PFSK-1 (cell line): ENCODE data around the gene SLC8A3.

ENCODE experiments used
- POLR2AphosphoS5 ChIP-seq: IDR thresholded peaks from 2 replicates; pipeline ENCODE4 v1.6.1; 2012; ENCODE audit warnings: low read depth, mild to moderate bottlenecking, control low read depth, low read length, moderate library complexity
- SIN3A ChIP-seq: IDR thresholded peaks from 2 replicates; pipeline ENCODE4 v1.6.1; 2012; ENCODE audit warnings: mild to moderate bottlenecking, low read length, moderate library complexity, borderline replicate concordance; ENCODE audit not compliant: insufficient read depth
- TF ChIP-seq, protein P1 (sequence below), 2 experiments: IDR thresholded peaks; 2 replicates each; pipeline versions ENCODE4 v1.6.1 to v1.8.0; 2011 to 2012; ENCODE audit warnings: low read depth in 2 of 2, low read length in 2 of 2, control low read depth in 1 of 2, inconsistent platforms in 1 of 2, mild to moderate bottlenecking in 1 of 2, moderate library complexity in 1 of 2; ENCODE audit not compliant: insufficient read depth in 1 of 2

DNA sequence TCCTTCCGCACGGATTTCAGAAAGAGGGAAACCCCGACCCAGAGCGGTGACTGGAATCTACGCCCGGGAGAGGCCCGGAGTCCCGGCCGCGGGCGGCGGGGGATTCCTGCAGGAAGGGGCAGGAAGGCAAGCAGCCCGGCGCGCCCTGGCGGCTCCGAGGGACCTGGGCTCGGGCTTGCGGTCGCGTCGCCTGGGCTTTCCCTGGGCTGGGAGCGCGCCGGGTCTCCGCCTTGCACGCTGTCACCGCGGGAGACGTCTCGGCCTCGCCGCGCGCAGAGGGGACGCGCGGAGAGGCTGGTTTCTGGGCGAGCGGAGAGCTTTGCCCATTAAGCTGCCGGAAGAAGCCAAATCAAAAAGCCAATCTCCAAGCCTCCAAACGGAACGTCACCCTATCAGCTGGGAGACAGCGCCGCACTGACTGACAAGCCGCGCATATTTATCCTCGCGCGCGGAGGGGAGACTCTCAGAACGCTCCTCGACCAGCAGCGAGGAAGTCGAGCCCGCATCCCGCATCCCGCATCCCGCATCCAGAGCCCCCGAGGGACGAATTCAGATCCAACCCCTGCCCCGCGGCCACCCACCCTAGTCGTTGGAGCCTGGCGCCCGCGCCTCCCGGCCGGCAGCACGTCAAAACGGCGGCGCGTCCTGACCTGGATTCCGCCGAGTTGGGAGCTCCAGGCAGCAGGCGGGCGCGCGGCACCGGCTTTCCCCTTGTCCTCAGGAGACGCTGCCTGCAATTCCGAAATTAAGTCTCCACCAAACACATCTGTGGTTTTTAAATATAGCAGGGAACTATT, at the start of gene SLC8A3:
- TF ChIP-seq POLR2AphosphoS5 (no peak), SIN3A (no peak)
- TF ChIP-seq, protein P1, sequence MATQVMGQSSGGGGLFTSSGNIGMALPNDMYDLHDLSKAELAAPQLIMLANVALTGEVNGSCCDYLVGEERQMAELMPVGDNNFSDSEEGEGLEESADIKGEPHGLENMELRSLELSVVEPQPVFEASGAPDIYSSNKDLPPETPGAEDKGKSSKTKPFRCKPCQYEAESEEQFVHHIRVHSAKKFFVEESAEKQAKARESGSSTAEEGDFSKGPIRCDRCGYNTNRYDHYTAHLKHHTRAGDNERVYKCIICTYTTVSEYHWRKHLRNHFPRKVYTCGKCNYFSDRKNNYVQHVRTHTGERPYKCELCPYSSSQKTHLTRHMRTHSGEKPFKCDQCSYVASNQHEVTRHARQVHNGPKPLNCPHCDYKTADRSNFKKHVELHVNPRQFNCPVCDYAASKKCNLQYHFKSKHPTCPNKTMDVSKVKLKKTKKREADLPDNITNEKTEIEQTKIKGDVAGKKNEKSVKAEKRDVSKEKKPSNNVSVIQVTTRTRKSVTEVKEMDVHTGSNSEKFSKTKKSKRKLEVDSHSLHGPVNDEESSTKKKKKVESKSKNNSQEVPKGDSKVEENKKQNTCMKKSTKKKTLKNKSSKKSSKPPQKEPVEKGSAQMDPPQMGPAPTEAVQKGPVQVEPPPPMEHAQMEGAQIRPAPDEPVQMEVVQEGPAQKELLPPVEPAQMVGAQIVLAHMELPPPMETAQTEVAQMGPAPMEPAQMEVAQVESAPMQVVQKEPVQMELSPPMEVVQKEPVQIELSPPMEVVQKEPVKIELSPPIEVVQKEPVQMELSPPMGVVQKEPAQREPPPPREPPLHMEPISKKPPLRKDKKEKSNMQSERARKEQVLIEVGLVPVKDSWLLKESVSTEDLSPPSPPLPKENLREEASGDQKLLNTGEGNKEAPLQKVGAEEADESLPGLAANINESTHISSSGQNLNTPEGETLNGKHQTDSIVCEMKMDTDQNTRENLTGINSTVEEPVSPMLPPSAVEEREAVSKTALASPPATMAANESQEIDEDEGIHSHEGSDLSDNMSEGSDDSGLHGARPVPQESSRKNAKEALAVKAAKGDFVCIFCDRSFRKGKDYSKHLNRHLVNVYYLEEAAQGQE (IDR thresholded peaks at IDR 0.05; ENCODE audit: insufficient read depth in 1 of 2, low read depth in 2 of 2, low read length in 2 of 2) = no peak
